ENCODE results near the gene KITLG.
A peak's percentile ranks its signal among the peaks of the same experiment; 100 is the strongest.
"Not testable (repeated sequence)": the region's sequence is repeated elsewhere in the genome, so short reads cannot be mapped to it uniquely, and the experiment has no call there.

The KITLG gene

DNA sequence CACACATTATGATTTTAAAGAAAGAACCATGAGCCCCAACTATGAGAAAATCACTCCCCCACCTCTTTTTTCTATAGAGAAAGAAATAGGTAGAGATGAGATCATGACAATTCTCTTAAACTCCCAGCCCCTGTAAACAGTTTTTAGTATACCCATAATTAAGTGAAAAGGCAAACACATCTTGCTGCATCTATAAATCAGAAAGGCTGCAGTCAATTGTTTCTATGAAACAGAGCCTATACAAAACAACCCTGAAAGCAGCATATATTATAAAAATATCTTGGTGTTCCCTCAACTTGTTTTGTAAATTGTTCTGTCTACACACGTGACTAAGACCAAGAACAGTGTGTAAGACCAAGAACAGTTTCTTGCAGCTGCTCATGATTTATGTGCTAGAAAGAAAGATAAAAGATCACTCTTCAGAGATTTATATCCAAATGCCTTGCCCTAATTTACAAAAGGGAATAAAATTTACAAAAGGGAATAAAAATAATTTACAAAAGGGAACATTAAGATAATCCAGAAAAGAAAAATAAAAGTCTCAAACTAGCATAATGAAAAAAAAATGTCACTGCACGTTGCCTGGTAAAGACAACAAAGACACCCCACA lies 4.8 kb downstream of the KITLG start:
- DNase-seq = no peak

DNA sequence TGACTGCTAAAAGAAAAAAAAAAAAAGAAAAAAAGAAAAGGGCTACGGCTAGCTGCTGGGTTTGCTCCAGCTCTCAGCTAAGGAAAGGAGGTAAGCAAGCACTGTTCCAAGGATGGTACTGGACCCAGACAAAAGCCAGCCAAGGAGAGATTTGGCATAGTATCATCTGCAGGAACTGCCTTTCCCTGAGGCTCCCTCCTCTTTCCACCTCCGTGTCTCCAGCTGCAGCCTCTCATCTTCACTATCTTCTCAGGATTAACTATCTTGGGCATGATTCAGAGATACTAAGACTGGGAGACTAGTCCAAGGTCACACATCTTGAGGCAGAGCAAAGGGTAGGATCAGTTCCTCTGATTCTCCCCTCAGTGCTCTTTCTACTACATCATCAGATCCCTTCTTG lies 6.0 kb downstream of the KITLG start:
- DNase-seq = no peak

DNA sequence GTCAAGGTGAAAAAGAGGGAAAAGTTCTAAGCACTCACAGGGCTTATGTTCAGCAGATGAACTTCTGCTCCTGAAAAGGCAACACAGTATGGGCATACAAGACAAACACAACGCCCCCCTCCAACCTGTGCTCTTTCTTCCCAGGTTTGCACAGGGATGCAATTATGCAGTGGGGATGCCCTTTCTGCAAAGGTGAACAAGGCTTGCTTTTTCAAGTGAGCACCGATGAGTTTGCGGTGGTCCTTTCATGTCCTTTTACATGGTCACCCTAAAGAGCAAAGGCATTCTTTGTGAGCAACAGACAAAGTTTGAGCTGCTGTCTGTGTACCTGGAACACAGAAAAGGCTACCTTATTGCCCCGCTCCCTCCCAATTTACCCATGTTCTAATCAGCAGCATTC lies 6.7 kb downstream of the KITLG start:
- DNase-seq = no peak

DNA sequence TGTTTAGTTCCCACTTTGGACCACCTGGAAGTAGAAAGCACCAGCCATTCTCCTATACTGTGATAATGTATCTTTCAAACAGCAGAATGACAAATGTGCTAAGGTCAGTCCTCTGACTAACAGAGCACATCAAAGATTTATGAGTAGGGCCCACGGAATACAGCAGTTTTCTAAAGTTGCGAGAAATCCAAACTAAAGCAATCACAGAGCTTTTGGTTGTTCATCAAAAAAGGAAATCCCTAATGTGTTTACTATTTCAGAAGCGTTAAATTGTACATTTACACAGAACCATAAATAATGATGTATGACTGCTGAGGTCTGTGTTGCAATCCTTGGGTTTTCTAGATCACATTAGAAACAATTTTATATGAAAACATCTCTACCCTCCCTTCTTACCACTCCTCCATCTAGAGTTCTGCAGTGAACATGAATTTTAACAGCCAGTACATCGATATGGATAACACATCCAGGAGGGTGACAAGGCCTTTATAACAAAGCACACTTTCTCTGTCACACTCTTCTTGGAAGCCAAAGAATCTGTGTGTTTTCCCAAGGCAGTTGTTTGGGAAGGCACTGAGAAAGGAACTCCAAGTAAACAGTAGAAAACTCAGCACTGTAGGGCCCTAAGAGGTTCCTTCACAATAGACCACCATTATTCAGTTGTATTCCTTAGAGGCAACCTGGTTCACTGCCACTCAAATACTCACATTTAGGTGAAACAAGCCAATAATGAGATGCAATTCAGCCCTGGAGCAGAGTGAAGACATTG lies 7.3 kb downstream of the KITLG start:
- DNase-seq = no peak

DNA sequence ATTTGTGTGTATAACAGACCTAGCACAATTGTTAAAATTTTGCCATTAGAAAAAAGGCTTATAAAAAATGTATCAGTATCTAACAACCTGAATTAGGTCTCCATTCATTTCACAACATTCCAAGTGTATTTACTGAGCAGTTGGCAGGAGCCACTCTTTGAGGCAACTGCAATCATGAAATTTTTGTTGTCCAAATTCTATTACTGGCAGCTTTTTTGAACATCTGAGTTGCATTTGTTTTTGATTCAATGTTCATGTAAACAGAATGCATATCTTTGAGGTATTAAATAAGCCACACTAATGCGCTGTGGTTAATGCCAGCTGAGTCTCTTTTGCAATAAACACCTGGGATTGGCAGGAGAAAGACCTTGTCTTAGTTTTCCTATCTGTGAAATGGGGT lies 8.7 kb downstream of the KITLG start:
- no peak for DNase-seq

DNA sequence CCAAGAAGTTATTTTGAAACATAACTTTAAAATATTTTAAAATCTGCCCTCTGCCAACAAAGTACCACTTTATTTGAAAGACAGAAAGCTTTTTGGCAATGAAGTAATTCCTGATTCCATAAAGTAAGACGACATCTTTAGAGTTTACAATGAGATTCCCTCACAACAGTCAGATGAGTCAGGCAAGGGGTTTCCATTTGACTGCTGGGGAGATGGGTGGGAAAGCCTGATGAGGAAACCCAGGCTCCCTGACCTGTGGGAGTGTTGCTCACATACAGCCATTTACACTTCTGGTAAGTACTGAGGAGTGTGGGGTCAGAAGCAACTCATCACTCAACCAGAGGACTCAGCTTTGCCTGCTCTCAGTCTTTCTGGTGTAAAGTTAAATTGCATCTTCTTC lies 10.2 kb downstream of the KITLG start:
- no peak for DNase-seq

DNA sequence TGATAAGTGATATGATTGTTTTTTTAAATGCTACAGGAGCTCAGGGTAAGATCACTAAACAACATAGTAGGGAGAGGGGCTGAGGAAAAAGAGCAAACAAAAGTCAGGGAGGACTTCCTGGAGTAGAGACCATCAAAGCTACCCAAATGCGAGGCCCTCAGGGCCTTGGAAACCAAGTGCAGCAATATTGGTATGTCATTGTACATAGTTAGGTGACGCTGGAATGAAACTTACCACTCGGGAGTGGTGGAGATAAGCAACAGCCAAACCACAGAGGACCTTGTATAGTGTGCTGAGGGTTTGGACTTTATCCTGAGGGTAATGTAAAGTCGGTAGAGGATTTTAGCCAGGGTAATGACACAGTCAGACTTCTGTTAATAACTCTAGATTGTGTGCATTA lies 13.8 kb downstream of the KITLG start:
- peak; percentile 41 for DNase-seq

DNA sequence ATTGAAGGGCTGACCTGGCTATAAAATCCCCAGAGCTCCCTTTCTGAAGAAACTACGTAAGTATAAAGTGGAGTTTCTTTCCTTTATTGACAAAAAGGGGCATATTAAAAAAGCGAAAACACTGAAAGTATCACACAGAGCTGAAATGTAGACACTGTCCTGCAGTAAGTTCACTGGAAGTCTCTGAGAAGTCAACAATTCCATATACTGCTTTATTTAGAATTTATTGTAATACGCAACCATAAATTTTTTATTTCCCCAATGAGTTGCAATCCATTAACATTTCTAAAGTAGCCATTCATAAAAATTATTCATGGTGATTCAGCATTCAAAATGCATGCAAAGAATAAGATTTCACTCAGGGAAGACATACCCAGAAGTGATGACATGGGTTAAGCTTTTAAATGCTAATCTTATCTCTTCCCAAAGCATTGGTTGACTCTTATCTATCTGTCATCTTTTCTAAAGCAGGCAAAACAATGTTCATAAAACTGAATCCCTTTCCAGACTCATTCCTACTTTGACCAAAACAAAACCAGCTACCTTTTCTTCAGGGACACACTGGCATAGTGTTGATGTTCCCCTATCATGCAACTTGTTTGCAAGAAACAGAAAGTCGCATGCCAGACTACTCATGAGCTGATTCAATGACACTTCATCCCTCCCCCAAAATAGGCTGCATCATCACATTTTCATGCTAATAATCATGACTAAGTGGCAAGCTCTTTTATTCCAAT lies 17.3 kb downstream of the KITLG start:
- DNase-seq = no peak

DNA sequence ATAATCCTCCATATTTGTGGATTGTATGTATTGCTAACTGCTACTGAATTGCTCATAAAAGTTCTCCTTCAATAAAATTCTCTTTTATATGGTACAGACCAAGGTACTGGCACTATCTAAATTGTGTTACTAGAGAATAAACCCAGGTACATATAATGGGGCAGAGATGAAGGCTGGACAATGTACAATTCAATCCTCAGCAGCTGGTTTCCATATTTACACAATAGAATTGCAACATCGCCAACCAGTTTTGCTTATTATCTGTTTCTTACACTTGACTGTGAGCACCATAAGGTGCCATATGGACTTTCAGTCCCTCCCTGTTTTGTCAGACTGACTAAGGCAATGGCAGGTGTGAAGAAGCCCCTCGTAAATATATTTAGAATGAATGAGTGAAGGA lies 18.1 kb downstream of the KITLG start:
- DNase-seq = no peak

DNA sequence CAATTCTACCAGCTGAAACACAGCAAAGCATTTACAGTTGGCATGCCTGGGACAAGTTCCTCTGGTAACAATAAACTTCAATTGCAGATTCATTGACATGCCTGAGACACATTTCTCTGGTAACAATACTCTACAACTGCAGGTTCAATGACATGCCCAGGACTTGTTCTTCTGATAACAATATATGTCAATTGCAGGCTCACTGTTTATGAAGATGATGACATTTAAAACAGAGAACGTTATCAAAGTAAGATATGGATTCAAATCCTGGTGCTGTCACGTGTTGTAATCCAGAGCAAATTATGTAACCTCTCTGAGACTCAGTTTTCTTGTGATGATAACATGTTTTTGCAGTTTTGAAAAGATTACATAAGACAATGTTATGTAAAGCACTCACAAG lies 20.5 kb downstream of the KITLG start:
- no peak for DNase-seq

DNA sequence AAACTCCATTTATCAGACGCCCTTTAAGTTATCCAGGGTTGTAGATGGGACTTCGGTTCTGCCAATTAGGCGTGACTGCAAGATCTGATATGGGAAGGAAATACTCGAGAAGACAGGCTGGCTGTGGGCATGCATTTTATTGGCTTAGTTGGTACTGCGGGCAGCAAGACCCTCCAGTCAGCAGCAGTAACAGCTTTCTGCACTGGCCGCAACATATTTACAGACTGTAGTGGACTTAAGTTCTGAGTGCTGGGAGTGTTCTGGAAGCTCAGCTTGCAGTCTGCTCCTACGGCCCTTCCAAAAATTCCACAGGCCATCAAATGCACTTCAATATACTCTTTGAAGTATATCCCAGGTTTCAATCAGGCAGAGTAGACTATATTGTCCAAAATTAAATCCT lies 21.1 kb downstream of the KITLG start:
- no peak for DNase-seq

DNA sequence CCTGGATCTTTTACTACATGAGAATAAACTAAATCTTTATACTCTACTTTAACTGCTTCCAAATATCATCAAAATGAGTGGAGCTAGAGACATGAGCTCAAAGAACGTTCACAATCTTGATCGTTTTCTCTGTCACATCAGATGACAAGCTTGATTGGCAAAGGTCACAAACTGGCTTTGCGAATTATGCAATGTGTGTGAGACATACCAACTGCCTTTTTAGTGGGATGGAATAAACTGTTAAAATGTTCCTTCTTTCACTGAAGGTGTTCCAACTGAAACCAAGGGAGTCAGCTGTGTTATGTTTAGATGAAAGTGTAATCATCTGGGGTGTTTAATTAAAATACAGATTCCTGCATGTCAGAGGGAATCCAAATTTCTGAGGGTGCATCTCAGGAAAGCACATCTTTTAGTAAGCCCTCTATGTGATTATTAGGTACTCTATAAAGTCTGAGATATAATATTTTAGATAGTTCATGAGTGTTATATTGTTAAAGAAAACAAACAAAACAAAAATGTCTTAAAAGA lies 21.9 kb downstream of the KITLG start:
- no peak for DNase-seq

DNA sequence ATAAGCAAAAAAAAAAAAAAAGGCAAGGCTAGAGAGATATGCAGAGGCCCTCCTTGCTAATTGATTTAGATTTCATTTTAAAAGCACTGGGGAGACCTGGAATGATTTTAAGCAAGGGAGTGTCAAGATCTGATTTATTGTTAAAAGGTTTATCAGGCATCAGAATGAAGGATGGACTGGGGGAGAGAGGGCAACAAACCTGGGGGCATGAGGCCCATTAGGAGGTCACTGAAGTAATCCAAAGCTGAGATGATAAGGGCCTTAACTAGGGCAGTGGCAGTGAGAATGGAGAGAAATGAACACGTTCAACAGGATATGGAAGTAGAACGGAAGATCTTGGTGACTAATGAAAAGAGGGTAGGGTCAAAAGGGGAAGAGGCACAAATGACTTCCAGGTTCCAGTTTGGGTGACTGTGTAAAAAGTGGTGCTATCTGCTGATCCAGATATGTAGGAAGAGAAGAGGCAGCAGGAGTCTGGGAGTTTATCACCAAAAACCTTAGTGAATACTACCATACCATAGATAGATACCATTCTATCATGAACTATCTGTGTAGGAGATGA lies 24.0 kb downstream of the KITLG start:
- DNase-seq = no peak

DNA sequence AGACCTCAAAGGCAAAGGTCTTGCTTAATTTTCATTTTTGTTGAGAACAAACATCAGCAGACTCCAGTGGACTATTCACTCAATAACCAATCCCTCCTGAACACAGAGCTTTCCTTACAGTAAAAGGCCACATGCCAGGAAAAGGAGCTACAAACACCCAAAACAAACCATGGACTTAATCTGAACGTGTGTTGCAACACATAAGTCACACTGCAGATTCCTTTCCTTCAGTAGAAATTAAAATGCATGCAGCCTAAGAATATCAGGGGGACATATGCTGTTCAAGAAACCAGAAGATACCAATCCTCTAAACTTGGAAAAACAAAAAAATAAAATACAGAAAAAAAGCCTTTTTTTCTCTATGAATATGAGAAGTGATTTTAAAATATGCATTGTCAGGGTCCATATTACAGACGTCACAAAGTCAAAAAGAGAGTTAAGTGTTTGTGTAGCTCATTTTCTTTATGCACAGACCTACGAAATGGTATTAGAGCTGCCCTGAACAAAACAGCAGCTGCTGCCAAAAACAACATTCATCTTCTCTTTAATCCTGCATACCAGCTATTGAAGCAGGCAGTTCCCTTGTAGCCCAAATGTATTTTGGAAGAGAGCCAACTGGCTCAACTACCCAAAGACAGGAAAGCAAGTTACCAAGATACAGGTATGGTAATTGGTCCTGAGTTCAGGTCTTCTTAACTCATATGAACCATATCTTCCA lies 26.2 kb downstream of the KITLG start:
- DNase-seq = no peak

DNA sequence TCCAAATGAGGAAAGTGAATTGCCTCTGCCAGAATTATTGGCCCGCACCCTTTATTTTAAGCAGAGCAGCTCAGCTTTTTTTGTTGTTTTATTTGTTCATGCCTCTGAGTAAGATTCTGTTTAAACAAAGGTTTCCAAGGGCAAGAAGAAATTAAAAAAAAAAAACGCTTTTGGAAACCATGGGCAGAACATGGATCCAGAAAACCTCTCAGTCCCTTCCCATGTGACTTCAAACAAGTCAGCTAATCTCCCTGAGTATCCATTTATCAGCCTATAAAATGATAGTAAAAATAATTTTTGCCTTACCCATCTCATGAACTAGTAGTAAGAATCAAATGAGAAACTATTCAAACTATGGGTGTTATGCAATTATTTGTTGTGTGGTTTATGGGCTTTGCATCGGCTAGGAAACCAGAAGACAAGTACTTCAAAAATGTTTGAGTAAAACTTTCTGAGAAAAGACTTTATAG lies 27.6 kb downstream of the KITLG start:
- no peak for DNase-seq

DNA sequence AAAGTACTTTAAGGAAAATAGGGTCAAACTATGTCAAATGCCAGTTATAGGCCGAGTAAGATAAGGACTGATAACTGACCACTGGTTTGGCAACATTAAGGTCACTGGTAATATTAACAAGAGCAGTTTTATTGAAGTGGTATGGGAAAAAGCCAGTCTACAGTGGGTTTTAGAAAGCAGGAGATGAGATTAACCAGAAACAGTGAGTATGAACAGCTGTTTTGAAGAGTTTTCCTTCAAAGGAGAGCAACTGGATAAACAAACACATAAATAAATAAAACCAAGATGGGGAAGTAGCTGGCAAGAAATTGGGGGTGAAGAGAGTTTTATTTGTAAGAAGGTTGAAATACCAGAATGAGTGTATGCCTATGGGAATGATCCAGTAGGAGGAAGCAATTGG lies 30.3 kb downstream of the KITLG start:
- no peak for DNase-seq

DNA sequence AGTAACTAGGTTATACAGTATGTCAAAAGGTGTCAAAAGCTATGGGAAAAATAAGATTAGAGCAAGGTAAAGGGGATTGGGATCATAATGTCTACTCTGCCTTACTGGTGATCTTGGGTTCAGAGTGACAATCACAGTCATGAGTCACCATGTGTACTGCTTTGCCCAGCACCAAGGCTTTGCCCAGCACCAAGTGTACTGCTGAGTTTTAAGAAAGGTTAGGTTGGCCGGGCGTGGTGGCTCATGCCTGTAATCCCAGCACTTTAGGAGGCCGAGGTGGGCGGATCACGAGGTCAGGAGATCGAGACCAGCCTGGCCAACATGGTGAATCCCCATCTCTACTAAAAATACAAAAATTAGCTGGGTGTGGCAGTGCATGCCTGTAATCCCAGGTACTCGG lies 32.3 kb downstream of the KITLG start:
- not testable (repeated sequence) for DNase-seq

DNA sequence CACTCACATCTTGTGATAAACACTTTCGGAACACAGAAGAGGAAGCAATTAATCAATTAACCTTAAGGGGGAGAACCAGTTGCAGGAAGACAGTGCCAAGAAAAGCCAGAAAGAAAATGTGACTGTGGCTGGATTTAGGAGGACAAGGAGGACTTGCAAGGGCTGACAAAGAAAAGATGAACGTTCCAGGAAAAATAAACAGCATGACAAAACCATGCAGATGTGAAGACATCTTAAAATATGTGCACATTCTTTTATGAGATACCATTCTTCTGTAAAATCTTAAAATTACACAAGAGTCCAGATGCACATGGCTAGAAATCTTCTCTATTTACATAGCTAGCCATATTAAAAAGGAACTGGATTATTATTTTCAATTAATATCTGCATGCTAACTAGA lies 33.4 kb downstream of the KITLG start:
- DNase-seq = no peak

DNA sequence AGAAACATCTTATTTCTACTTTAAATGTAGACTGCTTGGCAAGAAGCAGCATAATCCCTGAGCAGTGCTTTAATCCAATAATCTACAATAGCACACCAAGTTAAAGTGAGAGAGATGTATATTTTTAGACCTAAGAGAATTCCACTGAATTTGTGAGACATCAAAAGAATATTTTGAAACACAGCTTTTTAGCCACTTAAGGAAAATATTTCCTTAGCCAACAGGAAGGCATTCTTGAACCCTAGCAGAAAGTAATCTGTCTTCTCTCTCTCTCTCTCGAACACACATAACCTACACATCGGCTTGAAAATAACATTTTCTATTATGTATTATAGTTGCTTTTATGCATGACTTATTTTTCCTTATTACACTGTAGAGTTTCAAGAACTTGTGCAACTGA lies 34.0 kb downstream of the KITLG start:
- DNase-seq = no peak

DNA sequence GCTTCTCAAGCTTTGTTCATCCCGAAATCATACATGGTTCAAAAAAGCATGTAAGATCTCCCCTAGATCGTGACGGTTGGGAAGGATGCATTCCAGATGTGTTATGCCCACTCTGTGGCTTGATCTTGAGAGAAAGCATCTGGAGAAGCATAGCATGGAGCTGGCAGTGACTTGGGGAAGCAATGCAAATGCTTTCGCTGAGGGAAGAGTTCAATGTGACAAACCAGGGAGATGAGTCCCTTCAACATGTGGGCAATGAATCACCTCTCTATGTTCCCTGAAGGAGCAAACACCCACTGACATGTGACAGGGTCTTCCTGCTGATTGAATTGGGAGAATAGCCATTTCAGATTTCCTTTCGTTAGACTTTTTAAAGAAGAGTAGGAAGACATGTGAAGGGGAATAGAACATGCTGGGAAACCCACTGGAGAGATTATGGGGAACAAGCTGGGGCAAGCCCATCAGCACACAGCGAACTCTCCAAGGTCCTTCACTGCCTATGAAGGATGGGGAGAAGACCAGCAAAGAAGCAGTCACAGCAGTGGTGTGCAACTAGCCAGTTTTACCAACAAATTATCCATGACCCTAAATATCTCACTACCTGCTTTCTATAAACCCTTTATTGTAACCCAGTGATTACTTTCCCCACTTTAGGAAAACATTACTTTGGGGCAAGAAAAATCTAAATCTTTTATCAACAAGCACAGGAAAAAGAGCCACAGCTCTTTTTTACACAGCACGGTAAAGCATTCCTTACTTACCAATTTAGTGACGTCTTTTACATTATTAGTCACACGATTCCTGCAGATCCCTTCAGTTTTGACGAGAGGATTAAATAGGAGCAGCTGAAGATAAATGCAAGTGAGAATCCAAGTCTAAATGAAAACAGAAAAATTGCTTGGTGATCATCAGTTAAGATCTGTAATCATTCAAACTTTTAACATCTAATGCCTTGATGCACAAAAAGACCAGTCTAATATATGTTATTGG lies 35.0 kb downstream of the KITLG start:
- no peak for DNase-seq

DNA sequence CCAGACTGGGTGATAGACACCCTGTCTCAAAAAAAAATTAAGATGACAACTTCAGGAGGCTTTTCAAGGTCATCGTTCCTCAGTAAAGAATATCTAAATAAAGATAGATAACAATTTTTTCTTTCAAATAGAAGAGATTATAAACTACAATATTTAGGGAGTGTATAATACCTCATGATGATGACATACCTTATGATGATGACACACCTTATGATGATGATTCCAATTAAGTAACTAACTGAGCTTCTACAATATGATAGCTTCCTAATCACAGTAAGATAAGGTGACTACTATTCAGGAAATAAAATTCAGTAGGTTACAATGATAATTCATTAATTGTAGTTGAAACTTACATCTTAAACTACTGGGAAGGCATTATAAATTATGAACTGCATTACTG lies 40.4 kb downstream of the KITLG start:
- no peak for DNase-seq

DNA sequence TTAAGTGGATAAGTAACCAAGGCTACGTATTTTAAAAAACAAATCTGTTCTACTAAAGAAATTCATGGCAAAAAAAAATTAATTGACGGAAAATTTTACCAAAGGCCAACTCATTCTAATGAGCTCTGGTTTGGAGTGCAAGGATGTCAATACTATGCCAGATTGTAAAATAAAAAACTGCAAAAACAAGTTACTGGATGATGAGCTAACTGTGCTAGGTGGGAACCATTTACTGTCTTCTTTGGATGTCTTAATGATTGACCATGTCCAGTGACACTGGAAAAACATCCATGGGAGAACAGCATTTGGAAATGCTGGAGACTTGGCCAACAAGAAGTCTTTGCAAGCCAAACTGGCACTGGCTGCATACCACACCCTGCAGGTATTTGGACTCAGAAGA lies 41.6 kb downstream of the KITLG start:
- no peak for DNase-seq
